ENCODE data around the gene SNN. TPM values are rescaled to one million over a fixed set of nuclear protein-coding genes. Genes with fewer than 3 reads are reported as not detected.
A peak's percentile ranks its signal among the peaks of the same experiment; 100 is the strongest.

The SNN gene
- total and polyA plus RNA-seq, 2 of the 8 experiments (the other 6 are each of a cell fraction or from before 2014, with no cell fraction given): 37.4 to 66.9 TPM

- no peak for TF ChIP-seq PHF8 (conservative IDR thresholded peaks at IDR 0.05; ENCODE audit: low read depth, low read length)
- peak; percentile 80 for TF ChIP-seq CREB1 (IDR thresholded peaks at IDR 0.05)
- TF ChIP-seq EP300 (IDR thresholded peaks at IDR 0.05; ENCODE audit: borderline replicate concordance in 1 of 2, low read depth in 2 of 2, low read length in 2 of 2): no peak
- TF ChIP-seq ASH2L (IDR thresholded peaks at IDR 0.05; ENCODE audit: low read length): no peak
- TF ChIP-seq BACH1 (IDR thresholded peaks at IDR 0.05; ENCODE audit: low read length): peak; percentile 95
- peak; percentile 40; the same call in 1 of the 2 replicates for TF ChIP-seq POLR2AphosphoS5 (IDR thresholded peaks at IDR 0.05; ENCODE audit: low read depth, low read length)
- TF ChIP-seq CBX8 (IDR thresholded peaks at IDR 0.05; ENCODE audit: borderline replicate concordance, low read depth, low read length): no peak
- 0 out of 2 replicates have a peak, but pooled peaks have one; percentile 2 for TF ChIP-seq TEAD4 (IDR thresholded peaks at IDR 0.05; ENCODE audit: low read depth, low read length)
- no peak for TF ChIP-seq CHD7 (IDR thresholded peaks at IDR 0.05; ENCODE audit: insufficient replicate concordance, low read length)
- no peak for TF ChIP-seq CBX5 (IDR thresholded peaks at IDR 0.05; ENCODE audit: low read depth, low read length)
Measured at GRCh38 chr16:11639925-11640899, 28.0 kb upstream of the SNN start (continued).
